AG08395 (cell line): ENCODE results near the gene GATA3.
"Not testable (repeated sequence)": the region's sequence is repeated elsewhere in the genome, so short reads cannot be mapped to it uniquely, and the experiment has no call there.

ENCODE experiments used
- DNase-seq: peaks from one replicate; pipeline ENCODE4 v3.0.0; 2012; ENCODE audit warnings: mixed read lengths, low spot score

The GATA3 gene

GRCh38 chr10:8054494-8055407 lies at the start of gene GATA3:
Gene GATA3 (plus strand): TSS chr10:8054688. CDS start chr10:8055656, 968 bp downstream.
- peak; percentile 60 for DNase-seq

DNA sequence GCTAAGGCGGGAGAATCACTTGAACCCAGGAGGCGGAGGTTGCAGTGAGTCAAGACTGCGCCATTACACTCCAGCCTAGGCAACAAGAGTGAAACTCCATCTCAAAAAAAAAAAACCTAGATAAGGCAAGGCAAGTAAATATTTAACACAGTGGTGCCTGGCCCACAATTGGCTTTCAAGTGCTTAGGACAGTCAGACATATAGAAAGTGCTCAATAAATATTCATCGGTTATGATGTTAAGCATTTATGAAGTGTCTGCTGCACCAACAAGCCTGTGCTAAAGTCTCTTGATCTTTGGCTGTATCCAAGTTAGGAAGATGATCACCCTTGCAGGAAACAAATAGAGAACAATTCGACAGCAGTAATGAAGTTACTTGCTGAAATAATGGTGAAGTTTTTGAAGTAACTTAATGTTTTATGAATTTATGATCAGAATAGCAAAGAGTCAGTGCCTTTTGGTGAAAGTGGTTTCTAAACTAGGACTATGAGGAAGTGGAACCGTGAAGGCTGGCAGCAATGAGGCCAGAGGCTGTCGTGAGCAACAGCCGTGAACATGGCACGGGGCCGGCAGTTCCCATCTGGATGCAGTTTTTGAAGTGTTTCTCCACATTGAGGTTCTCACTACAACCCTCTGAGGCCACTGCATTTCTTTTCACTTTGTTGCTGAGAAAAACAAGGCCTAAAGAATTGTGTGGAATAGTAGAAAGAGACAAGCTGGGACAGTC lies 48.1 kb upstream of the GATA3 start:
- peak; percentile 13 for DNase-seq

DNA sequence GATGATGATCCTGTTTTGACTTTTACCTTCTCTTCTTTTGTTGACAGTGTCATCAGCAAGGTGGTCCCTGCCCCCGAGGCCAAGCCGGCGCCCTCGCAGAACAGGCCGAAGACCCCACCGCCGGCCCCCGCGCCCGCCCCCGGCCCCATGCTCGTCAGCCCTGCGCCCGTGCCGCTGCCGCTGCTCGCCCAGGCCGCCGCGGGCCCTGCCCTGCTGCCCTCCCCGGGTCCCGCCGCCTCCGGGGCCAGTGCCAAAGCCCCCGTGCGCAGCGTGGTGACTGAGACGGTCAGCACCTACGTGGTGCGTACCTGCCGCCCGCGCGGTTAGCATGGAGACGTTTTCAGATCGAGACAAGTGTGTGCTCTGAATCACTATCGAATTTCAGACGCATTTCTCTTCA lies 45.5 kb upstream of the GATA3 start:
- DNase-seq: no peak

DNA sequence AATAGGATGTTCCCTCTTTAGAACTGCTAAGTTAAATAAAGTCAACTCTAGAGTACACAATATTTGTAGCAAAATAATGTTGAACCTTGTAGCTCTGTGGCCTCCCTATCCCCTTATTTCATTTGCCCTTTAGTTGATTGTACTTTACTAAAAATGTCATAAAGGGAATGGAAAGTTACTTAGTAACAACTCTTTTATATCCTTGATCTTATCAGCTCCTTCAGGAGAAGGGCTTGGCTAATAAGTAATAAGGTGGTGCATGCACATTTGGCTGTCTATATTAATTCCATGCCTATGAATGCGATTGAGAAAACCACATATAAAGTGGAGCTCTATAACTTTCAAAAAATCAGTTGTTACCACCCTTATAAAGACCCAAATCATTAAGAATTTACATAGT lies 41.5 kb upstream of the GATA3 start:
- no peak for DNase-seq

GRCh38 chr10:8013619-8014018 lies 40.9 kb upstream of the GATA3 start:
- no peak for DNase-seq

DNA sequence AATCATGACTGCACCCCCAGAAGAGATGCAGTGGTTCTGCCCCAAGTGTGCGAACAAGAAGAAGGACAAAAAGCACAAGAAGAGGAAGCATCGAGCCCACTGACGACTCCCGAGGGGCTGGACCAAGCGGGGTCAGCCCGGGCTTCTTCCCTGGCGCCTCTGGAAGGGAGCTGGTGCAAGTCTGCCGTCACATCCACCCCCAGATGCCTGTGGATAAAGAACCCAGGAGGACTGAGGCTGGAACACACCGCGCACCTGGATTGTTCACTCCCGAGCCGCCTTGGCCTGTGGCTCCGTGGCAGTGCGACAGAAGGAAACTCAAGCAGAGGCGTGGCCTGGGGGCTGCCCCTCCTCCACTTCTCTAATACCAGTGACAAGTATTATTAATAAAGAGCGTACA lies 39.8 kb upstream of the GATA3 start:
- no peak for DNase-seq

DNA sequence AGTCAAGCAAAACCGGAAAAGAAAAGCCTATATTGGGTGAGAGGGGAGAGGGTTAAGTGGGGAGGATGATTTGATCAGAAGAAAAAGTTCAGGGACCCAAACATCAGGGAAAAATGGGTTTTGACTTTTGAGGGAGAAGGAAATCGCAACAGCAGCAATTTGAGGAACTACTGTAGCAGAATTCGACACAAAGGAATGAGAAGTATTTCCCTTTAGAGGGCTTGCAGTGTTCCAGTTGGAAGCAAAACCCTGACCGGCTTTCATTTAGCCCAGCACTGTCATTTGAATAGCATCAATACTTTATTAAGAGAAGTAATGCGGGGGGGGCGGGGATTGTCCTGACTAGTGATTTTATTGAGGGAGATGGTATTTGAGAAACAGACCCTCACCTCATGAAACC lies 37.2 kb upstream of the GATA3 start:
- no peak for DNase-seq

- no peak for DNase-seq
Observed at GRCh38 chr10:8023321-8023720, 31.2 kb upstream of the GATA3 start.

- DNase-seq: no peak
Observed at GRCh38 chr10:8023851-8024250, 30.6 kb upstream of the GATA3 start.

- no peak for DNase-seq
Observed at GRCh38 chr10:8026349-8027259, 27.9 kb upstream of the GATA3 start.

GRCh38 chr10:8031211-8031610 lies 23.3 kb upstream of the GATA3 start:
- not testable (repeated sequence) for DNase-seq

DNA sequence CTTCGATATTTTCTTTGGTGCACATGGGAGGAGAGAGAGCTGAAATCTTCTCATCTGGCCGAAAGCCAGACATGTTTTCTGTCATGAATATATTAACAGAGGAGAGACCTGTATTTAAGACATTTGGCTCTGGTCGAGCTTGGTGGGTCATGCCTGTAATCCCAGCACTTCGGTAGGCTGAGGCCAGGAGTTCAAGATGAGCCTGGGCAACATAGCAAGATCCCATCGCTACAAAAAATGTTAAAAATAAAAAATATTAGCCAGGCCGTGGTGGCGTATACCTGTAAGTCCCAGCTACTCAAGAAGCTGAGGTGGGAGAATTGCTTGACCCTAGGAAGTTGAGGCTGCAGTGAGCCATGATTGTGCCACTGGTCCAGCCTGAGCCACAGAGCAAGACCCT lies 21.9 kb upstream of the GATA3 start:
- no peak for DNase-seq

DNA sequence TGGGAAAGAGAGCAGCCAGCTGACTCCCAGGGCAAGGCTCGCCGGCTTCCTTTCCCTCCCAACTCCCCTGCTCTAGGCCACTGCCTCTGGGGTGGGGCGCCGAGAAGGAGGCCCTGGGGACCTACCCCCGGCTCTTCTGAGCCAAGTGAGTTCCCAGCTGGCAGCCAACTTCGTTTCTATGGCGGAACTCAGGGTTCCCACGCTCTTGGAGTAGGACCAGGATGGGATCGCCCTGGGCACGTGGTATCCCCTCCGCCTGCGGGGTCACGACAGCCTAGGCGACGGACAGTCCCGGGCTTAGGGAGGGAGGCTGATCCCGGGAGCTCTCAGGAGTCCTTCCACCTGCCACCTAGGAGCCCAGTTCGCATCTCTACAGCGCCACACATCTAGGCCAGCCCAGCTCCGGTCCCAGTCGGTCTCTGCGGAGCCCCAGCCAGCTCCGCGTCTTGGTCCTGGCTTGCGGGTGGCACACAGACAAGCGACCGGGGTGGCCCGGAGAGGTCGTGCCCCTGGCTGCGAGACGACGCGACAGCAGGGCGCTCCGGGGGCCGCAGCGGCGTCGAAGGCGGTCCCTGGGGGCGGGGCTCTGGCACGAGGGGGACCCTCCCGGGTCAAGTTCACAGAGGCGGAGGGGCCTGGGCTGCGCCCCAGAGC lies 20.5 kb upstream of the GATA3 start:
- no peak for DNase-seq

DNA sequence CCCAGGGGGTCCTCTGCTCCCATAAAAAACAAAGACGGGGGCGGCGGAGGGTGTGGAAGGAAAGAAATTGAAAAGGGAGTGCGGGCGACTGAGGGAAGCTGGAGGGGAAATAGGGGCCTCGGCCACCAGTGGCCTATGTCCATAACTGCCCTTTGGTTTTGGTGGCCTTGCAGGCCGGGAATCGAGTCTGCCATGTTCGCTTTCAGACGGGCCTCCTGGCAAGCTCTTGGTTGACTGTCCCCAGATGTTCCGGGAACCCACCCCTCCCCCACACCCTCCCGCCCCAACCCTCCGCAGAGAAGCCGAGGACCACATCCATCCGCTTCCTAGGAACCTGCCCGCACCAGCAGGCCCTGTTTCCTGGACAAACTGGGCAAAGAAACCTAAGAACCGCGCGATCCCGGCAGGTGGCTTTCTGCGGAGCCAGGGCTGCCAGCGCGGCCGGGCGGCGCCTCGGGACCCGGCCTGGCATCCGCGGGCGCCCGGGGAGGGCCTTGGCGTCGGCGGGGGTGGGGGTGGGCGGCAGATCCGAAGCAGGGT lies 20.0 kb upstream of the GATA3 start:
- no peak for DNase-seq

DNA sequence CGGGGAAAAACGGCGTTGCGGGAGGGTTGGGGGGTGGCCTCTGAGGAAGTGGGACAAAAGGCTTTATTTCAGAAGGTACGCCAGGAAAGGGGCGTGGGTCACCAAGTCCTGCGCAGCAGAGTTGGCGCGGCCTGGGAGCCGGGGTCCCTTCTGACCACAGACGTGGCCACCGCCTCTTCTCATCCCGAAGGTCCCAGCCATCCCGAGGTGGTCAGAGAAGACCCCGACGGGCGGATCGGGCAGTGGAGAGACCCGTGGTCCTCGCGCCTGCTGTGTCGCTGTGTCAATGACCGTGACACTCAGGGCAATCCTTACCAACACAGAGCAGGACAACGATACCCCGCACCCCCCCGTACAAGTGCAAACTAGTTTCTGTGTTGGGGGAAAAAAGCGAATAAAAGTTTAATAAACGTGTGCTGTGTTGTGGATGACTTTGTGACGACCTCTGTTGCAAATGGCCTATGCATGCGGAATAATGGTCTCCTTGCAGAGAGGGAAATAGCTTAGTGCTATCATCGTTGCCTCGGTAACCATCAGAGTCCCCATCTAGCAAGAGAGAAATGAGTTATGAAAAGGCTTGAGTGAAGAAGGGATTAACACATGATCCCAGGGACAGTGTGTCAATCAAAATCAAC lies 19.4 kb upstream of the GATA3 start:
- no peak for DNase-seq

- DNase-seq: no peak
Observed at GRCh38 chr10:8035641-8036470, 18.6 kb upstream of the GATA3 start.

- DNase-seq: no peak
Observed at GRCh38 chr10:8036506-8037198, 17.8 kb upstream of the GATA3 start.

GRCh38 chr10:8037199-8037801 lies 17.2 kb upstream of the GATA3 start:
- no peak for DNase-seq
